ENCODE results near the gene ENO1. TPM values are rescaled to one million over a fixed set of nuclear protein-coding genes. Genes with fewer than 3 reads are reported as not detected.

Gene ENO1
- total RNA-seq, 4 donors from 2014 or later = 390 to 481 (median 441) TPM

GRCh38 chr1:8875216-8875861 is 3.1 kb downstream of the ENO1 start:
- TF ChIP-seq, protein P1, sequence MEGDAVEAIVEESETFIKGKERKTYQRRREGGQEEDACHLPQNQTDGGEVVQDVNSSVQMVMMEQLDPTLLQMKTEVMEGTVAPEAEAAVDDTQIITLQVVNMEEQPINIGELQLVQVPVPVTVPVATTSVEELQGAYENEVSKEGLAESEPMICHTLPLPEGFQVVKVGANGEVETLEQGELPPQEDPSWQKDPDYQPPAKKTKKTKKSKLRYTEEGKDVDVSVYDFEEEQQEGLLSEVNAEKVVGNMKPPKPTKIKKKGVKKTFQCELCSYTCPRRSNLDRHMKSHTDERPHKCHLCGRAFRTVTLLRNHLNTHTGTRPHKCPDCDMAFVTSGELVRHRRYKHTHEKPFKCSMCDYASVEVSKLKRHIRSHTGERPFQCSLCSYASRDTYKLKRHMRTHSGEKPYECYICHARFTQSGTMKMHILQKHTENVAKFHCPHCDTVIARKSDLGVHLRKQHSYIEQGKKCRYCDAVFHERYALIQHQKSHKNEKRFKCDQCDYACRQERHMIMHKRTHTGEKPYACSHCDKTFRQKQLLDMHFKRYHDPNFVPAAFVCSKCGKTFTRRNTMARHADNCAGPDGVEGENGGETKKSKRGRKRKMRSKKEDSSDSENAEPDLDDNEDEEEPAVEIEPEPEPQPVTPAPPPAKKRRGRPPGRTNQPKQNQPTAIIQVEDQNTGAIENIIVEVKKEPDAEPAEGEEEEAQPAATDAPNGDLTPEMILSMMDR (IDR thresholded peaks at IDR 0.05; ENCODE audit: low read depth) = no peak

GRCh38 chr1:8874230-8875201 is 4.0 kb downstream of the ENO1 start:
- TF ChIP-seq, protein P1 (IDR thresholded peaks at IDR 0.05; ENCODE audit: low read depth) = no peak

- TF ChIP-seq, protein P1 (IDR thresholded peaks at IDR 0.05; ENCODE audit: low read depth) = no peak
Observed at GRCh38 chr1:8873506-8874229, 4.8 kb downstream of the ENO1 start.

GRCh38 chr1:8873001-8873400 is 5.5 kb downstream of the ENO1 start:
- TF ChIP-seq, protein P1 (IDR thresholded peaks at IDR 0.05; ENCODE audit: low read depth) = no peak

GRCh38 chr1:8871965-8872399 is 6.5 kb downstream of the ENO1 start:
- TF ChIP-seq, protein P1 (IDR thresholded peaks at IDR 0.05; ENCODE audit: low read depth) = no peak

DNA sequence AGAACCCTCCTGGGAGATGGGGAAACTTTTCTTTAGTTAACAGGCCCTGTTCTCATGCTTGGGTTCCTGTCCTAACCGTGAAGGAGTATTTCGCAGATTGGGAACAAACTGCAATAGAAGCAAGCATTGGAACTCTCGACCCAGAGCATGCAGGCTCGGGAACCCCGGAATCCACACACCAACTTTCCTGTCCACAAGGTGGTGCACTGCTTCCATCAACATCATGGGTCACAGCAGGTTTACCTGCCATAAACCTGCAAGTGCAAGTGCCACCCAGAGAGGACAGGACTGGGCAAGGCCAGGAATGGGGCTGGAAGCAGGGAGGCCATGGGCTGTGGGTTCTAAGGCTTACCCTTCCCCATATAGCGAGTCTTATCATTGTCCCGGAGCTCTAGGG is 6.9 kb downstream of the ENO1 start:
- TF ChIP-seq, protein P1 (IDR thresholded peaks at IDR 0.05; ENCODE audit: low read depth) = no peak

Data from subcutaneous adipose tissue (tissue), 4 donors.